Tibial nerve (tissue), 4 donors: ENCODE results near the gene RPN1. TPM values are rescaled to one million over a fixed set of nuclear protein-coding genes. Genes with fewer than 3 reads are reported as not detected.

ENCODE experiments used
- DNase-seq, 2 donors: peaks; one replicate each; pipeline ENCODE4 v3.0.0-alpha.2; 2019; ENCODE audit warnings: low spot score in 2 of 2
- H3K27ac ChIP-seq, 4 donors: fragments of 200-600 bp; sonication (generic) in 3 of 4; one replicate each; pipeline ENCODE4 v1.5.1; 2017 to 2019; ENCODE audit warnings: mild to moderate bottlenecking in 1 of 4
- H3K27me3 ChIP-seq, 2 donors: fragments of 200-600 bp; sonication (generic) in 1 of 2; one replicate each; pipeline versions ENCODE4 v1.5.1 to v1.6.0; 2017 to 2019
- H3K36me3 ChIP-seq, 3 donors: fragments of 200-600 bp; sonication (generic); one replicate each; pipeline ENCODE4 v1.5.1; 2018 to 2019
- H3K4me1 ChIP-seq, 4 donors: fragments of 200-600 bp; sonication (generic) in 3 of 4; one replicate each; pipeline ENCODE4 v1.5.1; 2017 to 2019
- H3K4me3 ChIP-seq, 4 donors: fragments of 200-600 bp; sonication (generic) in 3 of 4; one replicate each; pipeline ENCODE4 v1.5.1; 2017 to 2019; ENCODE audit warnings: mild to moderate bottlenecking in 1 of 4, moderate library complexity in 1 of 4
- H3K9me3 ChIP-seq, 4 donors: fragments of 200-600 bp; sonication (generic) in 3 of 4; one replicate each; pipeline ENCODE4 v1.5.1; 2017 to 2019
- CTCF ChIP-seq, 5 experiments: fragments of 200-600 bp in 3 of 5; fragments of 450-650 bp in 2 of 5; sonication (generic) in 3 of 5; IDR thresholded peaks; one replicate each; pipeline ENCODE4 v1.5.1; 2016 to 2019; ENCODE audit warnings: antibody characterized with exemption in 5 of 5, mild to moderate bottlenecking in 3 of 5, moderate library complexity in 2 of 5
- EP300 ChIP-seq, 2 donors: sonication (generic); formaldehyde crosslinking; IDR thresholded peaks; one replicate each; pipeline ENCODE4 v1.6.1; 2017; ENCODE audit warnings: antibody characterized with exemption in 2 of 2, mild to moderate bottlenecking in 1 of 2
- POLR2A ChIP-seq, 2 donors: fragments of 450-650 bp; IDR thresholded peaks; one replicate each; pipeline ENCODE4 v1.6.1; 2017; ENCODE audit warnings: antibody characterized with exemption in 2 of 2, mild to moderate bottlenecking in 2 of 2, moderate library complexity in 2 of 2
- WGBS, 2 donors: methylation state at CpG; one replicate each; pipeline ENCODE4 v1.1.5; 2018; 5-methylcytosine and 5-hydroxymethylcytosine counted together
- total RNA-seq, 4 donors: library from RNA; depleted of rRNA; stranded (reverse); fragments of >200 nt; gene quantifications; one replicate each; pipeline ENCODE4 v1.1.0, GENCODE V29; 2016

Gene RPN1
- total RNA-seq, 4 donors from 2014 or later: 173 to 255 (median 204) TPM

GRCh38 chr3:128584412-128585020 lies 66.1 kb downstream of the RPN1 start:
- peak; percentile 22 to 28 for DNase-seq
- Histone ChIP-seq H3K4me3 (no peak overlapping the region), H3K36me3 (no peaks in the 10 kb centered on the region), H3K27me3 (no peaks in the 10 kb centered on the region), H3K9me3 (peaks cover 0 to 8% (median 0%) of the 10 kb centered on the region in 4 donors), H3K27ac (no peak overlapping the region), H3K4me1 (peaks cover 0 to 8% (median 0%) of the 10 kb centered on the region in 4 donors)
- TF ChIP-seq CTCF (IDR thresholded peaks at IDR 0.05) (peak; percentile 36 to 71 (median 55)), POLR2A (IDR thresholded peaks at IDR 0.05) (no peak), EP300 (IDR thresholded peaks at IDR 0.05) (no peak)
- 14 to 16% methylated on average over 13 of the region's 13 CpGs for WGBS, 2 donors

- DNase-seq: no peak
- Histone ChIP-seq H3K27me3 (peaks cover 0 to 9% of the 10 kb centered on the region in 2 donors), H3K36me3 (no peaks in the 10 kb centered on the region), H3K4me1 (peaks cover 0 to 8% (median 0%) of the 10 kb centered on the region in 4 donors), H3K4me3 (no peak overlapping the region), H3K27ac (no peak overlapping the region), H3K9me3 (peaks cover 0 to 9% (median 0%) of the 10 kb centered on the region in 4 donors)
- no peak for TF ChIP-seq POLR2A (IDR thresholded peaks at IDR 0.05)
- no peak for TF ChIP-seq CTCF (IDR thresholded peaks at IDR 0.05)
- TF ChIP-seq EP300 (IDR thresholded peaks at IDR 0.05): no peak
These were observed 69.1 kb downstream of the RPN1 start for GRCh38 chr3:128581566-128581965.

DNA sequence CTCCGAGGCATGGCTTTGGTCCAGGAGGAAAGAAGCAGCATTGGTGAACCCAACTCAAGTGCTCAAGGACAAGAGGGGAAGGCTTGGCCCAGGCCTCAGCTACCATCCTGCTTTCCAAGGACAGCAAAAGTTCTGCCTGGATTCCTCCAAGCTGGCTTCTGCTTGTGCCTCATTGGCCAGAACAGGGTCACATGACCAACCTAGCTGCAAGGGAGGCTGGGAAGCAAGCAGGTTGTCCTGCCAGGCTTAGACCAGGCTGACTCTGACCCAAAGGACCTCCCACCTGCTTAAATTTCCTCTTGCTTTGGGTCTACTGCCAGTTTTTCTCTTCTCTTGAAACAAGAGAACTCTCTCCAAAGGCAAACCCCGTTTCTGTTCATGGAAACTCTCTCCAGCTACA lies 70.7 kb downstream of the RPN1 start:
- no peak overlapping the region for H3K4me3 ChIP-seq
- H3K36me3 ChIP-seq: no peaks in the 10 kb centered on the region
- peaks cover 0 to 9% (median 0%) of the 10 kb centered on the region in 4 donors for H3K9me3 ChIP-seq
- H3K27ac ChIP-seq: no peak overlapping the region
- TF ChIP-seq POLR2A (IDR thresholded peaks at IDR 0.05) (no peak), CTCF (IDR thresholded peaks at IDR 0.05) (no peak)
- peaks cover 0 to 14% (median 0%) of the 10 kb centered on the region in 4 donors for H3K4me1 ChIP-seq
- WGBS, 2 donors: 88 to 89% methylated on average over 2 of the region's 2 CpGs
- H3K27me3 ChIP-seq: peaks cover 0 to 11% of the 10 kb centered on the region in 2 donors
- no peak for DNase-seq

DNA sequence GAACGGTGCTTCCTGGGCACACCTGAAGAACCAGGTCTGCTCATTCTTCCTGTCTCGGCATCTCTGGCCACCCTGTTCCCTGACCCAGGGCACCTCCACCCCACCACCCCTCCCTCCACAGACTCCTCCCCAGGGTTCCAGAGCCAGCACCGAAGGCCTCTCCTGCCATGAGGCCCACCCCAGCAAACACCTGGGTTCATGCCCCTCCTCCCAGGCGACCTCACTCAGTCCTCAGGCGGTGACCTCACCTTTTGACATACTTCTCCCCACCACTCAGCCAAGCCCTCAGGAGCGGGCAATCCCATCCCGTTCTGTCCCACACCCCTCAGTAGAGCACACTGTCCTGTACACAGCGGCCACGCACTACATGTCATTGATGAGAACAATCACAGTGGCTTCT lies 72.3 kb downstream of the RPN1 start:
- no peak for DNase-seq
- peaks cover 0 to 7% (median 0%) of the 10 kb centered on the region in 4 donors for H3K4me1 ChIP-seq
- no peak overlapping the region for H3K27ac ChIP-seq
- TF ChIP-seq EP300 (IDR thresholded peaks at IDR 0.05) (no peak), CTCF (IDR thresholded peaks at IDR 0.05) (no peak), POLR2A (IDR thresholded peaks at IDR 0.05) (no peak)
- H3K36me3 ChIP-seq: no peaks in the 10 kb centered on the region
- peaks cover 0 to 14% of the 10 kb centered on the region in 2 donors for H3K27me3 ChIP-seq
- WGBS, 2 donors: 88% methylated on average over 9 of the region's 9 CpGs
- no peak overlapping the region for H3K4me3 ChIP-seq
- peaks cover 0 to 9% (median 0%) of the 10 kb centered on the region in 4 donors for H3K9me3 ChIP-seq

DNA sequence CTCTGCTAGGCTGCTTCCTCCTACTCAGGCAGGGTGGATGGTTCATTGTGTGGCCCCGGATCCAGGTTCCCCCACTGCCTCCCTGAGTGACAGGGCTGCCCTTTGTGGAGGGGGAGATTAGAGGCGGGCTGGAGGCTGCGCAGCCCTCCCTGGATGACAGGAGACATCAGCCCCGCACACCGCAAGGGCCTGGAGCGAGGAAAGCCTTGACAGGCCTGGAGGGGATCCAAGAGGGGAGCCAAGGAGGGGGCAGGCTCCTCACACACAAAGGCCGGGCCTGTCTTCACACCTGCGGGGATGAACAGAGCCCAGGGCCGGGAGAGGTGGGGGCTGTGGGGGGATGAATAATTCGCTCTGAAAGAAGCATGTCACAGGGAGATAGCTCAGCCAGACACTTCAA lies 72.9 kb downstream of the RPN1 start:
- DNase-seq: no peak
- Histone ChIP-seq H3K4me3 (no peak overlapping the region), H3K9me3 (peaks cover 0 to 9% (median 0%) of the 10 kb centered on the region in 4 donors), H3K27me3 (peaks cover 0 to 21% of the 10 kb centered on the region in 2 donors), H3K4me1 (peaks cover 0 to 10% (median 0%) of the 10 kb centered on the region in 4 donors), H3K36me3 (no peaks in the 10 kb centered on the region), H3K27ac (no peak overlapping the region)
- 57 to 71% methylated on average over 10 of the region's 10 CpGs for WGBS, 2 donors
- no peak for TF ChIP-seq POLR2A (IDR thresholded peaks at IDR 0.05)
- TF ChIP-seq CTCF (IDR thresholded peaks at IDR 0.05): no peak
- TF ChIP-seq EP300 (IDR thresholded peaks at IDR 0.05): no peak
